NCI-H187 treated with DMSO at 0.1 percent for 48 hours (cell line): ENCODE data around the gene WNT9B.
"Not testable (repeated sequence)": the region's sequence is repeated elsewhere in the genome, so short reads cannot be mapped to it uniquely, and the experiment has no call there.

Experiments used
- DNase-seq: peaks from one replicate; lab custom pipeline; 2025; lab: John Stamatoyannopoulos, UW

Gene WNT9B

GRCh38 chr17:46822388-46822921, 28.9 kb upstream of the WNT9B start:
- DNase-seq: no peak

GRCh38 chr17:46823657-46824056, 27.7 kb upstream of the WNT9B start:
- DNase-seq: no peak

- DNase-seq: no peak
These were observed 25.3 kb upstream of the WNT9B start for GRCh38 chr17:46826116-46826515.

DNA sequence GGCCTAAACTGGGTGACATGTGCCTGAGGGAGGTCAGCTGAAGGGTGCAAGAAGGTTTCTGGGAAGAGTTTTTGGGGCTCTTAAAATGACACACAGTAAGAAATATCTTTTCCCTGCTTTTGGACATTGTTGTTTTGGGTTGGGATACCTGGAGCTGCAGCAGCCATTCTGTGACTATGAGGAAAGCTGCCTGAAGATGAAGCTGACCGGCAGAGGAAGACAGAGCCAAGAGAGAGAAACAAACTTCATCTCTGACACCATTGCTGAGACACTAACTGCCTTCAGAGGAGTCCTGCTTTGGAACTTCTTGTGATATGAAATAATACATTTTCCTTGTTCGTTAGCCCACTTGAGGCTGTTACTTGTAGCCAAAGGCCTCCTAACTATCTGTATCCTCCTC, 24.1 kb upstream of the WNT9B start:
- DNase-seq: no peak

DNA sequence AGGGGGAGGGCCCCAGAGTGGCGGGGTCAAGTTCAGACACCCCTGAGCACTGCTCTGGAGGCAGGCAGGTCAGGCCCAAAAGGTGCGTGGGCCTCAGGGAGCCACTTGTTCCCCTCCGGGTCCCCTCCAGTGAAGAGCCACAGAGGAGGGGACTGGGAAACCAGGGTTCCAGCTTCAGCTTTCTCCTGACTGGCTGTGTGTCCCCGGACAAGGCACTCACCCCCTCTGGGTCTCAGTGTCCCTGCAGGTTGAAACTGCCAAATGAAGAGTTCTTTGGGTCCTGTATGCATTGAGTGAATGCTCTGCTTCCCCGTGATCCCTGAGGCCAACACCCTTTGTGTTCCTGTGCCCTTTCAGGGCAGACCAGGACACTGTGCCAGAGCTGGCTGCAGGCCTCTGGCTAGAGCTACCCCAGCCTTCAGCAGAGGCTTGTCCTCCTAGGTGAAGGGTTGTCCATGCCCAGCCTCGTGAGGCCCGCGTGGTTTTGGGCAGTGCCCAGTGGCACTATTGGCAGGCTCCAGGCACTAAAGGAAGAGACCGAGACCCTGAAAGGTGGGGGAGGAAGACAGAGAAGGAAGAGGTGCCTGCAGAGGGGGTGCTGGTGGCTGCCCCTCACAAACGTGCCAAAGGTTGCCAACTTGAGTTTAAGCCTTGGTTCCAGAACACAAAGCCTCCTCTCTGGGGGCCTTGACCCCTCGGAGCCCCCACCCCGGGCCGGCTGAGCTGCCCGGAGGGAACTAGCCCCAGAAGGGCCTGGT, 19.6 kb upstream of the WNT9B start:
- DNase-seq: no peak

DNA sequence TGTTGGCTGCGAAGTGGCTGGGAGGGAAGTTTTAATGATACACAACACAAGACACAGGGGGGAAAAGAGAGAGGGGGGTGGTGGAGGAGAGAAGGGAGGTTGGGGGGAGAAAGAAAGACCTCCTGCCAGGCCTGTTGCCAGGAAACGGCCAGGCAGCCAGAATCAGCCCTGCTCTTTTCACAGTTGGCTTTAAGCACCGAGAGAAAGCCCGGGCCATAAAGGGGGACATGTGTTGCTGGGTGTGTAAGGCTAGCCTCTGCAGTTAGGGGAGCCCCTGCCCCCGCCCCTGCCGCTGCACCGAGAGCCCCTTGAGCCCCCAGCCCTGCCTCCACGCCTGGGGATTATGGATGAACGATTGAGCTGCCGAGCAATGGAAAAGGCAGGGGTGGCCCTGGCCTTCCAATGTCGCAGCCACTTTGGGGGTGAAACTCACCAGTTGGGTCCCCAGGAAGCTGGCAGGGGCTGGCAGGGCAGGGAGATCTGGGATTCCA, 19.0 kb upstream of the WNT9B start:
- DNase-seq: no peak

DNA sequence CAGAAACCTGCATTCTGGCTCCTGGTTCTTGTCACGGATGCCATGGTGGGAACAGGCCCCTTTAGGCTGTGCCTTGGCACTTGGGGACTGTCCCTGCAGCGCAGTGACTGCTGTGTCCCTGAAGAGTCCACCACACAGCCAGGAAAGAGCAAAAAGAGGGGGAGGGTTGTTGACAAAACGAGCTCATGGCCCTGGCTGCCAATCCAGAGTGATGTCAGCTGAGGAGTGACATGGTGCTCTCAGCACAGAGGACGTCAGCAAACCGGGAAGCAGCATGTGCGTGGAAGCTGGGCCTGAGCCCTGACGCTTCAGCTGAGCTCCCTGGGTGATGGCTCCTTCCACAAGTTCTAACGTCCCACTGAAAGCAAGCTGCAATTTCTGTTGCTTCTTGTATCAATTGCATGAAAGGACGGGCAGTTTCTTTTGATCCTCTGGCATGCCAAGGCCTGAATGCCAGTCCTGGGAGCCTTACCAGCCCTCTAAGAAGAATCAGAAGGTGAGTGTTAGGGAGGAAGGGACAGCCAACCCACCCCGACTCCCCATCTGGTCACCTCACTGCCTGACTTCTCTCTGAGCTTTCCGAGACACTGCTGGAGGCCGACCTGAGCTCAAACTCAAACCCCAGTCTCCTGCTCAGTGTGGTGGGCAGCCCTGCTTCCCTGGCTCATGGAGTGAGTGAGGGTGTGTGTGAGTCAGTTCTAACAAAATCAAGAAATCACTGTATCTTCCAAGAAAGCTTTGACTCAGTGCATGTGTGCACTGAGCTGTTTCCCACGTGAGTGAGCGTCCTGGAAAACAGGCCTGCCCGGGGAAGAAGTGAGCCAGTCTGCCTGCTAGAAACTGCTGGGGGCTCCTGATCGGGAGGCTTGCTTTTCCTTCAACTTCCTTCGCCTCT, 18.2 kb upstream of the WNT9B start:
- no peak for DNase-seq

DNA sequence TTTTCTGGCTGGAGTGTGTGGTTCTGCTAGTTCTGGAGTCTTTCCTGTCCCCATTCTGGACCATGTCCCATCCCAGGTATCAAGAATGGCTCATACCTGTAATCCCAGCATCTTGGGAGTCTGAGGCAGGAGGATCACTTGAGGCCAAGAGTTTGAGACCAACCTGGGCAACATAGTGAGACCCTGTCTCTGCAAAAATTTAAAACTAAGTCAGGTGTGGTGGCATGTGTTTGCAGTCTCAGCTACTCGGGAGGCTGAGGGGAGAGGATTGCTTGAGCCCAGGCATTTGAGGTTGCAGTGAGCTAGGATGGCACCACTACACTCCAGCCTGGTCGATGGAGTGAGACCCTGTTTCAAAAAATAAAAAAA, 17.6 kb upstream of the WNT9B start:
- no peak for DNase-seq

DNA sequence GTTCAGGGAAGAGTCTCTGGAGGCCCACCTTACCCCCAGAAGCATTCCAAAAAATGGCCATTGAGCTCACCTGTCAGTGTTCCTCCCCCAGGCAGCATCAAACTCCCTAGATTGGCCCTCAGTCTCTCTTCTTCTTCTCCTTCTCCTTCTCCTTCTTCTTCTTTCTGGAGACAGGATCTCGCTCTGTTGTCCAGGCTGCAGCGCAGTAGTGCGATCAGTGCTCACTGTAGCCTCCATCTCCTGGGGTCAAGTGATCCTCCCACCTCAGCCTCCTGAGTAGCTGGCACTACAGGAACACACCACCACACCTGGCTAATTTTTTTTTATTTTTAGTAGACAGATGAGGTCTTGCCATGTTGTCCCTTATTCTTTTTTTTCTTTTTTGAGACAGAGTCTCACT, 16.5 kb upstream of the WNT9B start:
- DNase-seq: no peak

GRCh38 chr17:46836500-46836899, 14.9 kb upstream of the WNT9B start:
- no peak for DNase-seq

DNA sequence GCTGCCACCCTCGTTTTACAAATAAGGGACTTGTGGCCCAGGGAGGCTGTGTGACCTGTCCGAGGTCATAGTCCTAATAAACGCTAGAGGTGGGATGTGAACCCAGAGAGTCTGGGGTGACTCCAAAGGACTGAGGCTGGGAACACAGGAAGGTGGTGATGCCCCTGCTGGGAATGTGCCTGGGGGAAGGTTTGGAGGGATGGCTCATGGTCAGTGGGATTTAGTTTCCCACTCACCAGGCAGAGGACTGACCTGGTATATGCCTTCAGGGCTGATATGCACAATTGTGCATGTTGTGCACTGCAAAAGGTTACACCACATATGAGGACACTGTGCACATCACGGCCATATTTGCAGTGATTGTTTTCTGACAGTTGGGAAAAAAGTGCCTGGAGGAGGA, 13.9 kb upstream of the WNT9B start:
- no peak for DNase-seq

DNA sequence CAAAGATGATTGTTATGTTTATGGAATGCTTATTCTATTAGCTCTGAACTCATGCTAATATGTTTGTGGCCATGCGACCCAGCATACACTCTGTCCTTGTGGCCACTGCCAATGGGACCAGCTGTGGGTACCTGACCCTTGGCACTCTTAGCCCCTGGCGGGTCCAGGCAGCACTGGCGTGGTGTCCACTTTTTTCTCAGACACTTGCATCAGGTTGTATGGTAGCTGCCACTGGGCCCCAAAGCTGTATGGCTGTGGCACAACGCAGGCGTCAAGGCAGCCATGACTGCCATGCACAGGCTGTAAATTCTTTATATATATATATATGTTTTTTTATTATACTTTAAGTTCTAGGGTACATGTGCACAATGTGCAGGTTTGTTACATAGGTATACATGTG, 12.2 kb upstream of the WNT9B start:
- no peak for DNase-seq

- not testable (repeated sequence) for DNase-seq
These were observed 10.8 kb upstream of the WNT9B start for GRCh38 chr17:46840596-46840995.

DNA sequence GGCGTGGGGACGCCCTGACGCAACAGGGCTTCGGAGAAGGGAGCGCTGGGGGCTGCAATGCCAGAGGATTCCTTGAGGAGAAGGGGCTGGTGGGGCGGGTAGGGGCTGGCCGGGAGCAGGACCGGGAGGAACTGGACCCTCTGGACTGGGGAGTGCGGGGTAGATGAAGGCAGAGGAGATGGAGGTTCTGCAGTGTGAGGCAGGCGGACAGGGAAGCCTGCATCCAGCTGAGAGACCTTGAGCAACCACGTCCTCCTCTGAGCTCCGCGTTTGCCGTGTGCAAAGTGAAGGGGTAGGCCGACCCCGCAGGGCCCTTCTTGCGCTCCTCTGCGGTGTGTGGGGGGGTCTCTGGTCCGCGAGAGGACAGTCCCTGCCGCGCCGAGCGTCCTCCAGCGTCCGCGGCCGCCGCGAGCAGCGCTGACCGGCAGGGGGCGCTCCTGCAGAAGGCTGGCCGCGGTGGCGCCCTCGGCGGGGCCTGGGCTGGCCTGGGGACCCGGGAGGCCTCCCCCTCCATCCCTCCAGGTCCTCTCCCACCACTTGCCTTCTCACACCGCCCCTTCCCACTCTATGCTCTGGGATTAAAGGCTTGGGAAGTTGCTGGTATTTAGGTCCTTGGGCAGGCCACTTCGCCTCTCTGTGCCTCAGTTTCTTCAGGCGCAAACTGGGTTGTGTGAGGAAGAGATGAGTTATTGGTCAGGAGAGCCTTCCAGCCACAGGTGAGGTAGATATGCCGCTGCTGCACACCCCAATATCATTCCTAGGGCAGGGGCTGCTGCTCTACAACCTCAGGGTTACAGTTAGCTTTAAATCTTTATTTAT, 9.6 kb upstream of the WNT9B start:
- no peak for DNase-seq

DNA sequence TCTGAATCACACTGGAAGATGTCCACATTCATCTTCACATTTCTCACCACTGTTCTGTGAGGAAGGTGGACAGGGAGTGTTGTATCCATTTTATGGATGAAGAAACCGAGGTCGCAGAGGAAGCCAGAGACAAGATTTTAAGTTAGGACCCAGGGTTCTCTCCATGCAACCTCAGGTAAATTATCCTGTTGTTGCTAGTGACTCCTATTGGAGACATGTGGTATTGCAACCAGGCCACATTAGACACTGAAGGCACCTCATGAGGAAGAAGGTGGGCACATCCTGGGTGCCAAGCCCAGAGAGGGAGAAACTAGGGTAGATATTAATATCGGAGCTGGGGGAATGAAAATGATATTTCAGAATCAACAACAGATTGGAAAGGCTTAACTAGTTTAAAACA, 8.5 kb upstream of the WNT9B start:
- DNase-seq: no peak

DNA sequence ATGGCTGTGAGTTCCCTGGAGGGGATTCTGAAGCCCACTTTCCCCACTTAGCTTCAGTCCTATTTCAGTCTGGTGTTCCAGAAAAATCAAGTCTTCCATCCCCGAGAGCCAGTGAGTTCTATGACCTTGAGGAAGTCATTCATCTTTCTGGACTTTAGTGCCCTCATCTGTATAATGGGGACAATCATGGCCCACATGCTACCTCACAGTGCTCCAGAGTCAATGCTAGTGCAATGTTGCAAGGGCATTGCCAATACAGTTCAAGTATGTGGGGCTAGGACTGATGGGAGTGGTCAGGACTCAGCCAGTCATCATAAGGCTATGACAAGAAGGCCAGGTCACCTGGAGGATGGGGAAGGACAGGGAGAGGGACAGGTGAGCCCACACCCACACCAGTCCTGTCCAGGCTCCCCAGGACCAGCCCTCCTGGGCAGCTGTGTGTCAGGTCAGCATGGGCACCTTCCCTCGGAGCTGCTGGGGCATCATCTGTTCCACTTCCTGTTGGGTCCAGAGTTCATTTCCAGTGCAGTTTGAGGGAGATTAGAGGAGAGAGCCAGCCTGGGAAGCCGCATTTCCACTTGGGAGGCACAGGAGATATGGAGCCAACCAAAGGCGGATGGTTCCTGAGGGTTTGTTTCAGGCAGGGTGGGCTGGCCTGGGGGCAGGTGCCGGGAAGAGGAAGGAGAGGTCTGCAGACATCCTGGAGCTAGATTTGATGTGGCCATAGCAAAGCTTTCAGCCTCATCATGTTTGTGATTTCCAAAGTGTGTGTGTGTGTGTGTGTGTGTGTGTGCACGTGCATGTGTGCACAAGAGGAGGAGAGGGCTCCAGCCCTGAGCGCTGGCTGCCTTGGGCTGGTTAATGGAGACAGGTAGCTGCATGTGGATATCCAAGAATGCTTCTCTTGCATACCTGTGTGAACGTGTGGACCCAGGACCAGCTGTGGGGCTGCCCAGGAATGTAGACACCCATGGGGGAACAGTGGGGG, 3.9 kb upstream of the WNT9B start:
- no peak for DNase-seq

- no peak for DNase-seq
These were observed 2.8 kb upstream of the WNT9B start for GRCh38 chr17:46848534-46848933.

DNA sequence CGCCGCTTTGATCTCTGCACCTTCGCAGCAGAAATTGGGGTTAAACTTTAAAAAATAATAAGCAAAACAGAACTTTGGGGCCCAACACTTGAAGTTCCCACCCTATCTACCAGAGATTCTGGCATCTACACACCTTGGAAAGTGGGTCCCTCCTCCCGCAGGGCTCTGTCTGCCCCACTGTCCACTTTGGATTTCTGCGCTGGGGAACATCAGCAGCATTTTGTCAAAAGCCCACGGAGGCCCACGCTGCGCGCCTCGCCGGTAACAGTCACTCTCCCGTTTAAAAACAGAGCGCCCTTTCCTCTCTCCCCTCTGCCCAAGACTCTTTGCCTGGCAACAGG, 725 bp upstream of the WNT9B start:
- DNase-seq: no peak

DNA sequence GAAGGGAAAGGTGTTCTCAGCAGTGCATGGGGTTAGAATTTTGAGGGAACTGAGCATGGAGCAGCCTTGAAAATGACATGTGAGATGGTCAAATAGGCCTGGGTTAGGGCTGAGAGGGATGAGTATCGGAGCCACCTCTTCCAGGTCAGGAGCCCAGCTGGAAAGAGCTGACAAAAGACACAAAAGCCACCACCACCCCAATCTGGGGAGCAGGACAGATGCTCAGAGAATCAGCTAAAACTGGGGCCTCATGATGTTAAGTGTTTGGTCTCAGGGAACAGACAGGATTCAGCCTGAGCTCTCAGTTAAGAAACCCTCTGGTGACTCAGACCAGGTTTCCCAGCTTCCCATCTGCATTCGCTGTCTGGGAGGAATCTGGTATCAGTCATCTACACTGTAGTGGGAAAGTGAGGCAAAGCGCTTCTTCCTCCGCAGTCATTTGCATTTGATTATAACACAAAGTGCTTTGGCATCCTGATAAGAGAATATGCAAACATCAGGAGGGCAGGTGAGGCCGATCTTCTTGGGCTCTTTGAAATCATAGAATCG, 2.6 kb downstream of the WNT9B start:
- no peak for DNase-seq

GRCh38 chr17:46854515-46854914, 3.1 kb downstream of the WNT9B start:
- DNase-seq: no peak

DNA sequence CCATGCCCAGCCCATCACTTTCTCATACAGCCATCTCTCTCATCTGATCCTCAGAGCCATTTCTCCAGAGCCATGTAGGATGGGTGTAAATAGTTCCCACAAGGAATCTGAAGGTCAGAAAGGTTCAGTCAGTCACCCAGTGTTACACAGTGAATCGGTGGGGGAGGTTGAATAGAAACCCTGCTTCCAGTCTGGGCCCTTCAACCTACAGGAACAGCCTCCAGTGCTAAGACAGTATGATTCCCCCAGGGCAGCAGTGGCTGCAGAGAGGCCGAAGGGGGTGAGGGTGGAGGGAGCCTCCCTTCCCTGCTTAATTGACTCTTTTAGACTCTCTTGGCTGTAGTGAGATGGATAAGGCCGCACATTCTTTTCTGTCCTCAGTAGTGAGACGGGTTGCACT, 3.6 kb downstream of the WNT9B start:
- DNase-seq: no peak
